ENCODE measurements around the gene PRDM12.

DNA sequence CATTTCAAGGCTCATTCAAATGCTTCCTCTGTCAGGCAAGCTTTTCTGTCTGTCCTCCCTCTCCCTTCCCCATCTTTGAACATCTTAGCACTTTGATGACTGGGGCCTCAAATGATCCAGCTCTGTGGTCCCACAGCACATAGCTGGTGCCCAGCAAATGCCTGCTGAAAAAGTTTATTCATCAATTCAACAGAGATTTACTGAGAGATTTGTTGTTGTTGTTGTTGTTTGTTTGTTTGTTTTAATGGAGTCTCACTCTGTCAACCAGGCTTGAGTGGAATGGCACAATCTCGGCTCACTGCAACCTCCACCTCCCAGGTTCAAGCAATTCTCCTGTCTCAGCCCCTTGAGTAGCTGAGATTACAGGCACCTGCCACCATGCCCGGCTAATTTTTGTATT lies 23.2 kb downstream of the PRDM12 start:
- TF ChIP-seq, protein P1, sequence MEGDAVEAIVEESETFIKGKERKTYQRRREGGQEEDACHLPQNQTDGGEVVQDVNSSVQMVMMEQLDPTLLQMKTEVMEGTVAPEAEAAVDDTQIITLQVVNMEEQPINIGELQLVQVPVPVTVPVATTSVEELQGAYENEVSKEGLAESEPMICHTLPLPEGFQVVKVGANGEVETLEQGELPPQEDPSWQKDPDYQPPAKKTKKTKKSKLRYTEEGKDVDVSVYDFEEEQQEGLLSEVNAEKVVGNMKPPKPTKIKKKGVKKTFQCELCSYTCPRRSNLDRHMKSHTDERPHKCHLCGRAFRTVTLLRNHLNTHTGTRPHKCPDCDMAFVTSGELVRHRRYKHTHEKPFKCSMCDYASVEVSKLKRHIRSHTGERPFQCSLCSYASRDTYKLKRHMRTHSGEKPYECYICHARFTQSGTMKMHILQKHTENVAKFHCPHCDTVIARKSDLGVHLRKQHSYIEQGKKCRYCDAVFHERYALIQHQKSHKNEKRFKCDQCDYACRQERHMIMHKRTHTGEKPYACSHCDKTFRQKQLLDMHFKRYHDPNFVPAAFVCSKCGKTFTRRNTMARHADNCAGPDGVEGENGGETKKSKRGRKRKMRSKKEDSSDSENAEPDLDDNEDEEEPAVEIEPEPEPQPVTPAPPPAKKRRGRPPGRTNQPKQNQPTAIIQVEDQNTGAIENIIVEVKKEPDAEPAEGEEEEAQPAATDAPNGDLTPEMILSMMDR (IDR thresholded peaks at IDR 0.05 in 8 of 11, conservative IDR thresholded peaks at IDR 0.05 in 3 of 11), result no peak
- TF ChIP-seq POLR2AphosphoS5 (IDR thresholded peaks at IDR 0.05) (no peak), POLR2A (IDR thresholded peaks at IDR 0.05) (no peak)

Measured in spleen (tissue), 7 donors.